GM23248 (cell line): Measurements from ENCODE around the gene ITPRID2.

ENCODE experiments used
- EZH2 ChIP-seq: fragments of 200-600 bp; sonication (generic); IDR thresholded peaks from 2 replicates; pipeline ENCODE4 v1.6.1; 2018; ENCODE audit warnings: antibody characterized with exemption, mild to moderate bottlenecking; ENCODE audit not compliant: insufficient read depth, poor library complexity, severe bottlenecking
- EZH2phosphoT487 ChIP-seq: fragments of 200-600 bp; sonication (generic); IDR thresholded peaks from 2 replicates; pipeline ENCODE4 v1.6.1; 2018; ENCODE audit warnings: antibody characterized with exemption, moderate library complexity, mild to moderate bottlenecking, low read depth; ENCODE audit not compliant: insufficient read depth

DNA sequence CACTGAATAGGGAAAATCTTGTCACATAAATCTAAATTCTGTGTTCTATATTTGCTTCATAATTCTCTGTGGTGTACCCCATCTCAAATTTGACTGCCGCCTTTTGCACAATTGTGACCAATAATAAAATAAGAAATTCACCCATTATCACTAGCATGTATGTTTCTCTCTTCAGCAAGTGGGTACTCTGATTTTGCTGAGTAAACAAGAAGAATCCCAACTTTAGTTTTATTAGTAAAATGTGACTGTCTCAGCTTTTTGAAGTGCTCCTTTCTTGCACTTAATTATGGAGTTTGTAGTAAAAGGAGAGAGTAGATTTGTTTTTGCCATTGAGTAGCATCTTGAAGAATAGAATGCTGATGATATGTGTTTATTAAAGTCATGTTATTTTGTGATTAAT lies 16.1 kb downstream of the ITPRID2 start:
- TF ChIP-seq EZH2 (no peak), EZH2phosphoT487 (no peak)
